GM12874 (cell line): ENCODE results near the gene COA3.

ENCODE experiments used
- CTCF ChIP-seq: IDR thresholded peaks from 2 replicates; pipeline ENCODE4 v1.5.1; 2011; ENCODE audit warnings: low read depth, mild to moderate bottlenecking, control low read depth, low read length, moderate library complexity; ENCODE audit not compliant: insufficient read depth

COA3 gene

GRCh38 chr17:42844271-42844670, 45.8 kb upstream of the COA3 start, which contains the start of gene AOC2:
Gene AOC2 (plus strand): TSS chr17:42844580. CDS start chr17:42844627, 47 bp downstream.
- no peak for TF ChIP-seq CTCF

GRCh38 chr17:42843358-42843934, 44.9 kb upstream of the COA3 start:
- TF ChIP-seq CTCF, result peak; percentile 68

GRCh38 chr17:42841975-42842685, 43.6 kb upstream of the COA3 start:
- no peak for TF ChIP-seq CTCF

- TF ChIP-seq CTCF, result no peak
These were observed 37.2 kb upstream of the COA3 start for GRCh38 chr17:42835732-42836131.

GRCh38 chr17:42833767-42834422, 35.4 kb upstream of the COA3 start:
- TF ChIP-seq CTCF, result no peak

GRCh38 chr17:42832934-42833766, 34.6 kb upstream of the COA3 start, which contains the start of gene PSME3:
Gene PSME3 (plus strand): TSS chr17:42833397. CDS start chr17:42833632, 235 bp downstream.
- no peak for TF ChIP-seq CTCF
